Effector CD8-positive, alpha-beta T cell (primary cell): Measurements from ENCODE around the gene STRBP.
"Not testable (repeated sequence)": the region's sequence is repeated elsewhere in the genome, so short reads cannot be mapped to it uniquely, and the experiment has no call there.

Source experiments
- DNase-seq: peaks from one replicate; lab custom pipeline; 2025; lab: John Stamatoyannopoulos, UW

The STRBP gene

GRCh38 chr9:123191680-123192079 lies 76.7 kb downstream of the STRBP start:
- no peak for DNase-seq

GRCh38 chr9:123191260-123191659 lies 77.1 kb downstream of the STRBP start:
- DNase-seq: no peak

GRCh38 chr9:123187131-123187530 lies 81.3 kb downstream of the STRBP start:
- DNase-seq: no peak

- not testable (repeated sequence) for DNase-seq
Observed at GRCh38 chr9:123186029-123186428, 82.4 kb downstream of the STRBP start.

GRCh38 chr9:123176949-123177348 lies 91.4 kb downstream of the STRBP start:
- no peak for DNase-seq

- no peak for DNase-seq
Observed at GRCh38 chr9:123175854-123176629, 92.3 kb downstream of the STRBP start.

GRCh38 chr9:123174887-123175518 lies 93.4 kb downstream of the STRBP start:
- DNase-seq: no peak

GRCh38 chr9:123174079-123174478 lies 94.3 kb downstream of the STRBP start:
- no peak for DNase-seq

GRCh38 chr9:123169926-123170325 lies 98.5 kb downstream of the STRBP start:
- no peak for DNase-seq

- no peak for DNase-seq
Observed at GRCh38 chr9:123168586-123168985, 99.8 kb downstream of the STRBP start.

GRCh38 chr9:123167474-123167873 lies 100.9 kb downstream of the STRBP start:
- no peak for DNase-seq

GRCh38 chr9:123165813-123166212 lies 102.6 kb downstream of the STRBP start:
- no peak for DNase-seq

- no peak for DNase-seq
Observed at GRCh38 chr9:123164285-123164684, 104.1 kb downstream of the STRBP start.

GRCh38 chr9:123162791-123163345 lies 105.5 kb downstream of the STRBP start:
- no peak for DNase-seq

GRCh38 chr9:123162360-123162759 lies 106.0 kb downstream of the STRBP start:
- DNase-seq: no peak

GRCh38 chr9:123157221-123157620 lies 111.2 kb downstream of the STRBP start:
- no peak for DNase-seq

- no peak for DNase-seq
Observed at GRCh38 chr9:123150708-123151503, 117.5 kb downstream of the STRBP start.

GRCh38 chr9:123149067-123149466 lies 119.3 kb downstream of the STRBP start:
- DNase-seq: no peak

- no peak for DNase-seq
Observed at GRCh38 chr9:123138163-123138562, 130.2 kb downstream of the STRBP start.

GRCh38 chr9:123135430-123135829 lies 133.0 kb downstream of the STRBP start:
- no peak for DNase-seq

GRCh38 chr9:123132696-123133095 lies 135.7 kb downstream of the STRBP start:
- no peak for DNase-seq

- no peak for DNase-seq
Observed at GRCh38 chr9:123131993-123132392, 136.4 kb downstream of the STRBP start.
